ENCODE data around the gene COL25A1. TPM values are rescaled to one million over a fixed set of nuclear protein-coding genes. Genes with fewer than 3 reads are reported as not detected.

Gene COL25A1
- total RNA-seq, 1 donor from 2014 or later: 3.9 TPM

DNA sequence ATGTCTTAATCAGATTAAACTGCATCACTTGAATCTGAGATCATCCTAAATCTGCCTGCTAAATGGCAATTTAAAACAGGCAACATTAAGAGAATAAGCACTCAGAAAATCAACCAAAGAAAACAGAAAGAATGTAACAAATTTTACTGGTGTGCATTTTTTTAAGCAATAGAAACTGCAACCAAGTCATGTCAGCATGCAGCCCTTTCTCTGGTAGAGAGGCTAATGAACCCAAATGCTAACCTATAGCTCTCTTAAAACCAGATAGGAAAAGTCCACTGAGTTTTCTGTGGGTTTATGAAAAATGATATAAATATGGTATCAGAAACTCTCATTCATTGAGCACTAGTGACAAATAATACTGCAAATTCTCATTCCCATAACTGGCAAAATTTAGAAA lies 35.6 kb downstream of the COL25A1 start:
- Mint-ChIP-seq H3K4me1 (ENCODE audit: low read depth) (peaks cover 10% of the 10 kb centered on the region), H3K36me3 (ENCODE audit: insufficient read depth) (no peaks in the 10 kb centered on the region), H3K4me3 (ENCODE audit: low read depth) (no peak overlapping the region), H3K27ac (no peak overlapping the region), H3K27me3 (no peaks in the 10 kb centered on the region), H3K9me3 (ENCODE audit: low read depth) (no peaks in the 10 kb centered on the region)
- TF ChIP-seq, protein P1, sequence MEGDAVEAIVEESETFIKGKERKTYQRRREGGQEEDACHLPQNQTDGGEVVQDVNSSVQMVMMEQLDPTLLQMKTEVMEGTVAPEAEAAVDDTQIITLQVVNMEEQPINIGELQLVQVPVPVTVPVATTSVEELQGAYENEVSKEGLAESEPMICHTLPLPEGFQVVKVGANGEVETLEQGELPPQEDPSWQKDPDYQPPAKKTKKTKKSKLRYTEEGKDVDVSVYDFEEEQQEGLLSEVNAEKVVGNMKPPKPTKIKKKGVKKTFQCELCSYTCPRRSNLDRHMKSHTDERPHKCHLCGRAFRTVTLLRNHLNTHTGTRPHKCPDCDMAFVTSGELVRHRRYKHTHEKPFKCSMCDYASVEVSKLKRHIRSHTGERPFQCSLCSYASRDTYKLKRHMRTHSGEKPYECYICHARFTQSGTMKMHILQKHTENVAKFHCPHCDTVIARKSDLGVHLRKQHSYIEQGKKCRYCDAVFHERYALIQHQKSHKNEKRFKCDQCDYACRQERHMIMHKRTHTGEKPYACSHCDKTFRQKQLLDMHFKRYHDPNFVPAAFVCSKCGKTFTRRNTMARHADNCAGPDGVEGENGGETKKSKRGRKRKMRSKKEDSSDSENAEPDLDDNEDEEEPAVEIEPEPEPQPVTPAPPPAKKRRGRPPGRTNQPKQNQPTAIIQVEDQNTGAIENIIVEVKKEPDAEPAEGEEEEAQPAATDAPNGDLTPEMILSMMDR (IDR thresholded peaks at IDR 0.05; ENCODE audit: unreplicated experiment): no peak
- DNase-seq (ENCODE audit: low spot score, unreplicated experiment): no peak

DNA sequence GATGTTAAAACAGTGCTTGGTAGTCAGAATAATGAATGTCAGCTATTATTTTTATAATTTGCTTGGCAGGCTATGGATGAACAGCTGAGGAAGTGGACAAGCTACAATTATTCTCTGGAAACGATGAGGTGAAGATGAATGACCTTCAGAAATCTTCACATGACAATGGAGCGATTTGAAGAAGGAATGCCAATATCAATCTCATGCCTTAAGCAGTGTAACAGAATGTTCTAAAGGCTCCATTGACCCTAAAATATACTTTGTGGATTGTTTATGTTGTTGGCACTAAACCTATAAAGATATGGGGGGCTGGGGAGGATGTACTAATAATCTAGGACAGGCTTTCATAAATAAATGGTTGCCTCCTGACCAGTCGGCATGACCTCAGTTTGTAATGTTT lies 36.2 kb downstream of the COL25A1 start:
- TF ChIP-seq, protein P1 (IDR thresholded peaks at IDR 0.05; ENCODE audit: unreplicated experiment): no peak
- Mint-ChIP-seq H3K4me1 (ENCODE audit: low read depth) (peaks cover 10% of the 10 kb centered on the region), H3K27ac (no peak overlapping the region), H3K36me3 (ENCODE audit: insufficient read depth) (no peaks in the 10 kb centered on the region), H3K9me3 (ENCODE audit: low read depth) (no peaks in the 10 kb centered on the region), H3K4me3 (ENCODE audit: low read depth) (no peak overlapping the region), H3K27me3 (no peaks in the 10 kb centered on the region)
- DNase-seq (ENCODE audit: low spot score, unreplicated experiment): no peak

DNA sequence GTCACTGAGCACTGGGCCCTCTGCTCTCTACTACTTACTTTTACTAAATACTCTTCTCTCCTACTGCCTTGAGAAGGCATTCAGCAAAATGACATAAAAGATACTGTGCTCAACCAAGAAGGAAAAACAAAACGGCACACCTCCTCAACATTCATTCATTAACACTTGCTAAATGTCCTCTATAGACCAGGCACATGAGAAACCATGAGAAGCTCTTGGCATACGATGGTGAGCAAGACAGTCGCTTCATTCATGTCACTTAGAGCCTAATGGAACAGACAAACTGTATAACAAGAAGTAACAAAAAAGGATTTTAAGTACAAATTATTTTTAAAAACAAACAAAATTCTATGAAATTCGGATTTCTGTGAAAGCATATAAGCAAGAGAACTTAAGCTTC lies 38.7 kb downstream of the COL25A1 start:
- TF ChIP-seq, protein P1 (IDR thresholded peaks at IDR 0.05; ENCODE audit: unreplicated experiment): no peak
- Mint-ChIP-seq H3K36me3 (ENCODE audit: insufficient read depth) (no peaks in the 10 kb centered on the region), H3K4me1 (ENCODE audit: low read depth) (peaks cover 17% of the 10 kb centered on the region), H3K27ac (no peak overlapping the region), H3K27me3 (no peaks in the 10 kb centered on the region), H3K9me3 (ENCODE audit: low read depth) (no peaks in the 10 kb centered on the region), H3K4me3 (ENCODE audit: low read depth) (no peak overlapping the region)
- DNase-seq (ENCODE audit: low spot score, unreplicated experiment): no peak

DNA sequence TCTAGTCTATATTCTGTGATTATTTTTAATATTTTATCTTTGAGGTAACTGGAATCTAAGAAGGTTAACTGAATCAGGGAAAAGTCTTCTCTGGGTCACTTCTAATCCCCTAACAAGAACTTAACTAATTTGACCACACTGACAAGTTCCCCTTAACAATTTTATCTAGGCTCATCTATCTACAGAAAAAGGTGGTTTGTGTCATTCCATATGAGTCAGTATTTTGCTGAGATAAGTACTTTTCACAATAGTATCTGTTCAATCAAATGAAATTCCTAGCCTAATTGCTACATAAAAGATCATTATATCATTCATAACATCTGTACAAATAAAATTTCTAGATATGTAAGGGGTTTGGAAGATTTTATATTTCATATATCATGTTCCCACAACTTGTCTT lies 45.6 kb downstream of the COL25A1 start:
- Mint-ChIP-seq H3K4me1 (ENCODE audit: low read depth) (peaks cover 9% of the 10 kb centered on the region), H3K36me3 (ENCODE audit: insufficient read depth) (no peaks in the 10 kb centered on the region), H3K4me3 (ENCODE audit: low read depth) (no peak overlapping the region), H3K9me3 (ENCODE audit: low read depth) (no peaks in the 10 kb centered on the region), H3K27ac (no peak overlapping the region), H3K27me3 (no peaks in the 10 kb centered on the region)
- TF ChIP-seq, protein P1 (IDR thresholded peaks at IDR 0.05; ENCODE audit: unreplicated experiment): no peak
- DNase-seq (ENCODE audit: low spot score, unreplicated experiment): no peak

DNA sequence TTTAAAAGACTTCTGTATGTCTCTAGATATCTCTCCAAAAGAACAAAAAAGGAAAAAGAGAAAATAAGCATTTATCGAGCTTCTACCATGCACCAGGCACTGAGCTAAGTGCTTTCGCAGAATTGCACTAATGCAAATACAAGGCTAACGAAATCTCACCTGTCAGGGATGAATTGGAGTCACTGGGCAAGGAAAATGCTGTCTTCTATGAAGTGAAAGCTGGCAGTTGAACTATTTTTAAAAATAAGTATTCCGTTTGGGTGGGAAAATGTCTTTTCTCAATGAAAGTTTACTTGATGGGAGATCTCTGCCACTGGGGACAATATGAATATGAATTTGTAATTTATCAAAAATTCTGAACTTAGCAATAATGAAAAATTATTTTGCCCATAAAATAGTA lies 47.6 kb downstream of the COL25A1 start:
- TF ChIP-seq, protein P1 (IDR thresholded peaks at IDR 0.05; ENCODE audit: unreplicated experiment): no peak
- Mint-ChIP-seq H3K27ac (no peak overlapping the region), H3K36me3 (ENCODE audit: insufficient read depth) (no peaks in the 10 kb centered on the region), H3K4me1 (ENCODE audit: low read depth) (peaks cover 9% of the 10 kb centered on the region), H3K4me3 (ENCODE audit: low read depth) (no peak overlapping the region), H3K9me3 (ENCODE audit: low read depth) (no peaks in the 10 kb centered on the region), H3K27me3 (no peaks in the 10 kb centered on the region)
- no peak for DNase-seq (ENCODE audit: low spot score, unreplicated experiment)
